NOMO-1 (cell line): ENCODE results near the gene TACC3.

Experiments used
- DNase-seq, 2 experiments: peaks; one replicate each; lab custom pipeline; 2025; ENCODE audit not compliant: unreplicated experiment in 2 of 2; lab: John Stamatoyannopoulos, UW

TACC3 gene

GRCh38 chr4:1721666-1722550 is 587 bp downstream of the TACC3 start:
- DNase-seq = no peak

GRCh38 chr4:1722551-1723118 is 1.3 kb downstream of the TACC3 start:
- DNase-seq = peak in 1 of 2 experiments; percentile 29

- peak; percentile 68 to 86 for DNase-seq
These were observed 1.9 kb downstream of the TACC3 start for GRCh38 chr4:1723131-1723801.

GRCh38 chr4:1725521-1725920 is 4.2 kb downstream of the TACC3 start:
- DNase-seq = no peak

GRCh38 chr4:1726146-1726934 is 5.0 kb downstream of the TACC3 start:
- peak; percentile 53 to 70 for DNase-seq

GRCh38 chr4:1727117-1728031 is 6.1 kb downstream of the TACC3 start:
- peak; percentile 14 to 57 for DNase-seq

- DNase-seq = no peak
These were observed 7.0 kb downstream of the TACC3 start for GRCh38 chr4:1728061-1728980.

- DNase-seq = no peak
These were observed 9.3 kb downstream of the TACC3 start for GRCh38 chr4:1730532-1731135.

GRCh38 chr4:1731180-1731579 is 9.9 kb downstream of the TACC3 start:
- no peak for DNase-seq

GRCh38 chr4:1732911-1733310 is 11.6 kb downstream of the TACC3 start:
- no peak for DNase-seq

GRCh38 chr4:1735215-1735614 is 13.9 kb downstream of the TACC3 start:
- no peak for DNase-seq

GRCh38 chr4:1736812-1737211 is 15.5 kb downstream of the TACC3 start:
- no peak for DNase-seq

- no peak for DNase-seq
These were observed 16.3 kb downstream of the TACC3 start for GRCh38 chr4:1737666-1738065.

- DNase-seq = no peak
These were observed 17.1 kb downstream of the TACC3 start for GRCh38 chr4:1738410-1738809.

- no peak for DNase-seq
These were observed 18.0 kb downstream of the TACC3 start for GRCh38 chr4:1739358-1739757.

- no peak for DNase-seq
These were observed 18.8 kb downstream of the TACC3 start for GRCh38 chr4:1740021-1740545.

- no peak for DNase-seq
These were observed 19.9 kb downstream of the TACC3 start for GRCh38 chr4:1741208-1741607.

- no peak for DNase-seq
These were observed 22.2 kb downstream of the TACC3 start for GRCh38 chr4:1743551-1743950.
